GM12878 (cell line): ENCODE results near the gene SORCS1. TPM values are rescaled to one million over a fixed set of nuclear protein-coding genes. Genes with fewer than 3 reads are reported as not detected.

Experiments
- ATAC-seq: fragments of 200-7000 bp; cut with Tn5 transposase; 3 replicates; pipeline ENCODE4 v1.9.1; 2020; ENCODE audit warnings: mild to moderate bottlenecking, moderate library complexity
- BruUV-seq: library from RNA; stranded (reverse); fragments of 400-500 nt; replicated peaks from 2 replicates; lab custom pipeline; 2021; lab: Mats Ljungman, UMichigan
- CTCF ChIA-PET: fragments of 300-600 bp; sonication (Branson Sonifier 250); formaldehyde crosslinking; extraction: SDS; loops from one replicate; lab custom pipeline; 2021; ENCODE audit warnings: inconsistent platforms; lab: Yijun Ruan, JAX
- POLR2A ChIA-PET: fragments of 350-600 bp; formaldehyde crosslinking; extraction: SDS; loops from one replicate; lab custom pipeline; 2021; ENCODE audit warnings: inconsistent platforms; lab: Charles Lee
- RAD21 ChIA-PET: fragments of 300-600 bp; sonication (Branson Sonifier 250); formaldehyde crosslinking; loops from one replicate; lab custom pipeline; 2023; ENCODE audit warnings: antibody characterized with exemption; ENCODE audit not compliant: unreplicated experiment; lab: Charles Lee
- SMC1A ChIA-PET: fragments of 300-600 bp; sonication (Branson Sonifier 250); formaldehyde crosslinking; loops from one replicate; lab custom pipeline; 2023; ENCODE audit not compliant: unreplicated experiment, uncharacterized antibody; lab: Charles Lee
- DNase-seq: peaks from one replicate; pipeline ENCODE4 v3.0.0-alpha.2; 2011; ENCODE audit warnings: low read depth, low spot score
- FAIRE-seq: peaks from 3 replicates; lab custom pipeline; 2011; peaks lifted over from hg19 to GRCh38; lab: Jason Lieb, UNC
- H2AFZ ChIP-seq: 2 replicates; pipeline ENCODE4 v1.6.0; 2011; ENCODE audit warnings: low read depth, low read length, control low read depth; ENCODE audit not compliant: control insufficient read depth
- H3K27ac ChIP-seq: 2 replicates; pipeline ENCODE4 v1.5.1; 2011; ENCODE audit warnings: control low read depth; ENCODE audit not compliant: control insufficient read depth, insufficient read depth
- H3K27me3 ChIP-seq, 2 experiments: replicated peaks in 1 of 2; 2 replicates each; pipeline versions ENCODE4 v1.6.0 to v1.6.1; 2011; ENCODE audit warnings: low read length in 1 of 2; ENCODE audit not compliant: control insufficient read depth in 2 of 2, insufficient read depth in 2 of 2
- H3K36me3 ChIP-seq, 2 experiments: 2 replicates each; pipeline ENCODE4 v1.5.1; 2011; ENCODE audit warnings: low read length in 1 of 2; ENCODE audit not compliant: control insufficient read depth in 2 of 2, insufficient read depth in 2 of 2
- H3K4me1 ChIP-seq: 2 replicates; pipeline ENCODE4 v1.6.1; 2011; ENCODE audit warnings: mild to moderate bottlenecking, low read length, moderate library complexity, mixed read lengths; ENCODE audit not compliant: control insufficient read depth, insufficient read depth
- H3K4me2 ChIP-seq: 2 replicates; pipeline ENCODE4 v1.6.0; 2011; ENCODE audit warnings: control low read depth; ENCODE audit not compliant: control insufficient read depth, insufficient read depth
- H3K4me3 ChIP-seq: fragments of 200-600 bp; sonication (generic); 2 replicates; pipeline ENCODE4 v1.5.1; 2016
- H3K79me2 ChIP-seq: 2 replicates; pipeline ENCODE4 v1.6.0; 2011; ENCODE audit warnings: low read length; ENCODE audit not compliant: control insufficient read depth, insufficient read depth
- H3K9ac ChIP-seq: 2 replicates; pipeline ENCODE4 v1.8.0; 2011; ENCODE audit warnings: low read length, control low read depth, mixed read lengths; ENCODE audit not compliant: control insufficient read depth, insufficient read depth
- H3K9me3 ChIP-seq: replicated peaks from 3 replicates; pipeline ENCODE4 v1.5.1; 2011; ENCODE audit warnings: mild to moderate bottlenecking, low read length; ENCODE audit not compliant: control insufficient read depth, insufficient read depth
- H4K20me1 ChIP-seq: 2 replicates; pipeline ENCODE4 v1.6.0; 2011; ENCODE audit not compliant: control insufficient read depth, insufficient read depth
- ASH2L ChIP-seq: fragments of 300-600, 200-600 bp; sonication (generic); IDR thresholded peaks from 2 replicates; pipeline ENCODE4 v1.6.1; 2017; ENCODE audit warnings: low read depth, mild to moderate bottlenecking, borderline replicate concordance
- EED ChIP-seq: sonication (generic); IDR thresholded peaks from 2 replicates; pipeline ENCODE4 v1.6.1; 2016; ENCODE audit warnings: antibody characterized with exemption, low read depth
- FOS ChIP-seq: IDR thresholded peaks from 3 replicates; pipeline ENCODE4 v1.6.1; 2011; ENCODE audit warnings: borderline replicate concordance; ENCODE audit not compliant: insufficient read length; ENCODE audit errors: extremely low read depth
- PAX8 ChIP-seq: fragments of 450-650 bp; IDR thresholded peaks from 2 replicates; pipeline ENCODE4 v1.6.1; 2017; ENCODE audit warnings: mild to moderate bottlenecking, moderate library complexity
- PML ChIP-seq: IDR thresholded peaks from 2 replicates; pipeline ENCODE4 v1.6.1; 2012; ENCODE audit warnings: low read length, inconsistent platforms
- POLR2AphosphoS5 ChIP-seq: IDR thresholded peaks from 2 replicates; pipeline ENCODE4 v1.6.1; 2011; ENCODE audit warnings: mild to moderate bottlenecking, low read length, inconsistent platforms
- RAD51 ChIP-seq: fragments of 450-650 bp; IDR thresholded peaks from 2 replicates; pipeline ENCODE4 v1.6.1; 2016; ENCODE audit warnings: moderate library complexity, mild to moderate bottlenecking, inconsistent platforms
- REST ChIP-seq: IDR thresholded peaks from 2 replicates; pipeline ENCODE4 v1.6.1; 2012; ENCODE audit warnings: mild to moderate bottlenecking, low read depth, low read length
- RUNX3 ChIP-seq: IDR thresholded peaks from 2 replicates; pipeline ENCODE4 v1.6.1; 2012; ENCODE audit warnings: low read length, inconsistent platforms
- SMAD5 ChIP-seq: IDR thresholded peaks from 2 replicates; pipeline ENCODE4 v1.6.1; 2016; ENCODE audit warnings: antibody characterized with exemption, low read depth
- STAT1 ChIP-seq: fragments of 450-650 bp; conservative IDR thresholded peaks from 2 replicates; pipeline ENCODE4 v1.6.1; 2014; ENCODE audit warnings: antibody characterized with exemption, mild to moderate bottlenecking
- SUPT20H ChIP-seq: IDR thresholded peaks from 2 replicates; pipeline ENCODE4 v1.6.1; 2011; ENCODE audit warnings: low read depth, mild to moderate bottlenecking, low read length, moderate library complexity, borderline replicate concordance; ENCODE audit not compliant: control insufficient read depth
- ZBTB4 ChIP-seq: fragments of 450-650 bp; formaldehyde crosslinking; IDR thresholded peaks from 2 replicates; pipeline ENCODE4 v1.4.0; 2022; ENCODE audit warnings: mild to moderate bottlenecking, moderate library complexity
- ZNF384 ChIP-seq: IDR thresholded peaks from 2 replicates; pipeline ENCODE4 v1.6.1; 2012; ENCODE audit warnings: low read depth, mild to moderate bottlenecking, low read length, improper control_type of control experiment, borderline replicate concordance
- ZNF592 ChIP-seq: fragments of 450-650 bp; IDR thresholded peaks from 2 replicates; pipeline ENCODE4 v1.6.1; 2017; ENCODE audit warnings: mild to moderate bottlenecking, moderate library complexity
- WGBS: methylation state at CpG from one replicate; pipeline ENCODE4 v1.1.6; 2016; ENCODE audit warnings: low lambda C conversion rate; ENCODE audit not compliant: insufficient replicate concordance, insufficient coverage; ENCODE audit errors: missing lambda C conversion rate; 5-methylcytosine and 5-hydroxymethylcytosine counted together
- in situ Hi-C: fragments of 300-500 bp; cut with MboI; formaldehyde crosslinking; loops from 9 replicates; pipeline ENCODE4 v1.14.3; 2018; ENCODE audit warnings: mixed read lengths
- intact Hi-C: fragments of 100-400 bp; cut with micrococcal nuclease; formaldehyde crosslinking; loops from one replicate; pipeline ENCODE4 v1.14.2; 2022; ENCODE audit not compliant: unreplicated experiment
- polyA plus RNA-seq, 11 experiments: library from polyadenylated mRNA; depleted of rRNA in 4 of 11; unstranded in 6 of 11; stranded (reverse) in 5 of 11; fragments of >200 nt; fragmentation: Nextera tagmentation in 4 of 11; fragmentation: Illumina TruSeq in 1 of 11; extraction: Ambion mirVana in 4 of 11; extraction: Trizol in 1 of 11; gene quantifications; 1 replicate in 1 of 11; 2 replicates in 10 of 11; pipeline versions ENCODE4 v1.2.1 to v1.2.3, GENCODE V29; 2011 to 2016; ENCODE audit warnings: inconsistent platforms in 2 of 11, missing spikeins in 2 of 11, low read depth in 1 of 11
- total RNA-seq, 4 experiments: library from RNA; depleted of rRNA in 3 of 4; stranded (reverse); fragments of >200 nt in 3 of 4; fragmentation: Illumina TruSeq in 1 of 4; extraction: Trizol in 1 of 4; gene quantifications; 2 replicates each; pipeline versions ENCODE4 v1.2.1 to v1.2.3, GENCODE V29; 2013 to 2021

SORCS1 gene
- total and polyA plus RNA-seq, 10 of the 15 experiments (the other 5 are each of a cell fraction or from before 2014, with no cell fraction given), result 0.02 to 9.6 (median 0.06) TPM; not detected in 3

- CTCF ChIA-PET, result no interaction called here
- Histone ChIP-seq H3K36me3 (no peaks in the 10 kb centered on the region), H4K20me1 (no peaks in the 10 kb centered on the region), H3K79me2 (no peaks in the 10 kb centered on the region), H3K9me3 (no peaks in the 10 kb centered on the region), H3K4me2 (no peak overlapping the region), H3K9ac (no peak overlapping the region), H3K27ac (no peak overlapping the region), H2AFZ (no peak overlapping the region), H3K4me3 (no peak overlapping the region), H3K27me3 (no peaks in the 10 kb centered on the region), H3K4me1 (no peaks in the 10 kb centered on the region)
- RAD21 ChIA-PET, result no interaction called here
- ATAC-seq, result no peak
- intact Hi-C loops (no loop called here), in situ Hi-C loops (no loop called here)
- no peak for FAIRE-seq
- no peak for DNase-seq
- BruUV-seq, result no TSS peak
- SMC1A ChIA-PET, result interaction anchor here (1.7 to 2.8 kb wide), 2 partner anchors 11 to 29 kb away, joined by 5 to 6 read pairs; no protein-coding TSS in a partner anchor
- POLR2A ChIA-PET, result no interaction called here
- WGBS, result 59% methylated on average over 2 of the region's 2 CpGs
- no peak for TF ChIP-seq RUNX3
- TF ChIP-seq RAD51, result no peak
- TF ChIP-seq PML, result no peak
- TF ChIP-seq POLR2AphosphoS5, result no peak
- TF ChIP-seq SMAD5, result no peak
- TF ChIP-seq ASH2L, result no peak
- no peak for TF ChIP-seq FOS
- TF ChIP-seq PAX8, result no peak
- no peak for TF ChIP-seq SUPT20H
- TF ChIP-seq STAT1, result no peak
- no peak for TF ChIP-seq ZNF384
- TF ChIP-seq ZBTB4 (CRISPR knock-in tag), result no peak
- no peak for TF ChIP-seq ZNF592
- TF ChIP-seq REST, result no peak
- TF ChIP-seq EED, result no peak
Measured at GRCh38 chr10:106903180-106903579, 261.3 kb downstream of the SORCS1 start.
